HG03025 (cell line): Measurements from ENCODE around the gene CDH23.

ENCODE experiments used
- ATAC-seq: cut with Tn5 transposase; IDR thresholded peaks from one replicate; pipeline ENCODE4 v1.9.1; 2021; ENCODE audit warnings: mild to moderate bottlenecking, moderate library complexity; ENCODE audit not compliant: unreplicated experiment, low FRiP score

The CDH23 gene

DNA sequence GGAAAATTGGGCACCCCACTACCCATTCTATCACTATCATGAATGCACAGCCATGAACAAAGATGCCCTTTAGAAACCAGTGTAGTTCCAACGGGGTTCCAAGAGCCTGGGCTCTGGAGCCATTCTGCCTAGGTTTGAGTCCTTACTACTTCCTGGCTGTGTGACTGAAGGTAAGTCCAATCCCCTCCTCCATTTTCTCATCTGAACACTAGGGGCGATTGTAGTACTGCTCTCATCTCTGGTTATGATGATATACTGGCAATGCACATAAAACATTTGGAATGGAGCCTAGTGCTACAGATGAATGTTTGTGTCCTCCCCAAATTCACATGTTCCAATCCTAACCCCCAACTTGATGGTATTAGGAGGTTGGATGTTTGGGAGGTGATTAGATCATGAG lies 28.1 kb upstream of the CDH23 start:
- ATAC-seq: no peak

DNA sequence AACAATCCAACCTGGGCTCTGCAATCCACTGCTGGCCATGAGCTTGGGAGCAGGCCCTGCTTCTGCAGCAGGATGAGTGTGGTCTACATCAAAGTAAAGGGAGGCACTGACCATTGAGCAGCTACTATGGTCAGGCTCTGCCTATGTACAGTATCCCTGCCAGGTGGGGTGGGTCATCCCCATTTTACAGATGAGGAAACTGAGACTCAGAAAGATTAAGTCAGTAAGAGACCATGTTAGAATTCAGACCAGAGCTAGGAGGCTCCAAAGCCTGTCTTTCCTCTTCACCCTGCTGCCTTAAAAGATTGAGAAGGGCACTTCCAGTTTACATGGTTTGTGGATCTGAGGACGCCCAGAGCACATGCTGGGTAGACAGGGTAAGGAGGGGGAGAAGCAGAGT lies 27.1 kb upstream of the CDH23 start:
- ATAC-seq: no peak

DNA sequence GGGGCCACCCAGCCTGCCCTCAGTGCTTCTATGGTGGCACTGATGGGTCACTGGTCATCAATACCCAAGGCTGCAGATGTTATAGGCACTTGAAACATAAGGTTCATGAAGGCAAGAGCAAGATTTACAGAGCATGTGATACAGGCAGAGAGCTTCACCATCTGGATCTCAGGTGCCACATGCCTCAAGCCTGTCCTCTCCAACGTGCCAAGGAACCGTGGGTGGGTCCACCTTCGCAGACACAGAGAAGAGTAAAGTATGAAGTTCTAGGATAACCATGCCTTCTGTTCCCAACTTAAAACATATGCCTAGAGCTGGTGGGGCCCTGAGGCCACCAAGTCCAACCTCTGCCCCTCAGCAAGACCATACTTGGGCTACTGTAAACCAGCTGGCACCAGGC lies 26.7 kb upstream of the CDH23 start:
- no peak for ATAC-seq

DNA sequence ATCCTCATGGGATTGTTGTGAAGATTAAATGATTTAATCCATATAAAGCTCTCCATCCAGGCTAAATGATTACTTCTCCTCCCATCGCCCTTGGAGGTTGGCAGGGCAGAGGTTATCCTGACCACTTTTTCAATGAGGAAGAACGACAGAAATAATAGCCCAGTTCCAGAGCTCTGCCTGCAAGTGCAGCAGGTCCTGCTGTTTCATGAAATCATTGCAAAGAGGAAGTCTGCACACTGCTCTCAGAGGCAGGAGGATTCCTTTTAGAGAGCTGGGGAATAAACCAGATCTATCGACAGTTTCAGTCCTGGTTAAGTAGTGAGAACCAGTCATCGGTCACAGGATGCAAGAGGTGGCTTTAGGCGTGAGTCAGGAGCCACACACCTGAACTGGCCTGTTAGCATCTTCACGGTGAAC lies 25.0 kb upstream of the CDH23 start:
- ATAC-seq: no peak

DNA sequence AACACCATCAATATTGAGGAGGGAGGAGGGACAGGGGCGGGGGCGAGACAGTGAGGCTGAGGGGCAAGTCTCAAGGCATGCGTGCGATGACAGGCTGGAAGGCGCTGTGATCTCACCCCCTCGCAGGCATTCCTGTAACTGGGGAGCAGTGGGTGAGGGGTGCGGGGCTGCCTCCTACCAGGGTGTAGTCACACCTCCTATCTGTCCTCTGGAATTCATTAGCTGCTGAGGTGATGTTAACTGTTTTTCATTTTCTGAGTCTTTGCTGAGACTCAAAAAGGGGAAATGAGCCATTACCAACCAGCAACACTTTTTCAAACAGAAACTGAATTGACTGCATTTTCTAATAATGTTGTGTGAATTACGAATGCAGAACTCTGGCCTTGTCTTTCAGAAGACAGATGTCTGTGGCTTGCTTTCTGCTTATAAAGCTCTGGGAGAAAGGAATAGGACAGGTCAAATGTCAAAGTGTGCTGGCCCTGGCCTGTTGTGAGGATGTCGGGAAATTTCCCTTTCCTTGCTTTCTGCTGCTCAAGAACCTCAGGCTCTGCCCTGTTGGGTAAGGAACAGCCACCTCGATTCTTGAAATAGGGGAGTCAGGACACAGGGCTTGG lies 23.7 kb upstream of the CDH23 start:
- ATAC-seq: no peak

DNA sequence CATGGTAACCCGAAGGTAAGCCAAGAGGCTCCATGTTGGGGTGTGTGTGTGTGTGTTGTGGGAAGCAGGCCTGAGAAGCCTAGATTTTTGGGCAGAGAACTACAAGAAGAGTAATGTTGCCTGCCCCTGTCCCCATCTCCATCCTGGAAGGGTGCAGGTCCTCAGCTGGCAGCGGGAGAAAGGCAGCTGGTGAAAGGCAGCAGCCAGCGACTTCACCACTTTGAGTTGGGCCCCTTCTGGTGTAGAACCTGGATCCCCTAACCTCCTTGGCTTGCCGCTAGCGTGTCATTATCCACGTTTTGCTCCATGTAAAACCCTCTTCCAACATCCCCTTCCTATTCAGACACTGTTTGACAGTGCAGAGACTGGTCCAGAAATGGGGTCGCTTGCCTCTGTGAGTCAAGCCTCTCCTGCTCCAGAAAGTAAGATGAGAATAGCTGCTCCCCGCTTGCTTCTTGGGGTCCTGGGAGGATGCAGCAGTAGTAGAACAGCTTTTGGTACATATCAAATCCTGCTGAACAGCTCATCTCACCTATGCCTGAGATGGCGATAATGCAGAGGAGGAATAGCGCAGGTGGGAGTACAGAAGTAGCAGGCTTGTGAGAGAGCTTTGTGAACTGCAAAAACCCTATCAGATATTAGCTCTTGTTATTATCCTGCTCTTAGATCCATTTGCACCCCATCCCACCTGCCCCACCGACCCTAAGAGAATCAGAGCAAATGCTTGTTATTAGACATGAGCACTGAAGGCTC lies 22.1 kb upstream of the CDH23 start:
- no peak for ATAC-seq

DNA sequence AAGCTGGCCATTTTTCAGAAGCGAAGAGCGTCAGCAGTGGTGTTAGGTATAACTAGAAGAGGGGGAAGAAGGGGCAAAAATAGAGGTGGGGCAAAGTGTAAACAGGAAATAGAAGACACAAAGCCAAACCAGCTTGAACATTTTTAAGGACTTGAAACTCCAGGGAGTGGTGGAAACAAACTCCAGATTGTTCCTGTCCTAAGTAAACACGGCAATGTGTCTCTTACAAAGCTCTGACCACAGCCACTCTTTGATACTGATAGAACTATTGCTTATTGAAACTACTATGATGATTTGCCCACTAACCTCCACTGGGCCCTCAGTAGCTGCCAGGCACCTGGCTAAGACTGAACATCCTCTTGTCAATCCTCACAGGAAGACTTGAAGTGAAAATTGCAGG lies 20.8 kb upstream of the CDH23 start:
- ATAC-seq: no peak

DNA sequence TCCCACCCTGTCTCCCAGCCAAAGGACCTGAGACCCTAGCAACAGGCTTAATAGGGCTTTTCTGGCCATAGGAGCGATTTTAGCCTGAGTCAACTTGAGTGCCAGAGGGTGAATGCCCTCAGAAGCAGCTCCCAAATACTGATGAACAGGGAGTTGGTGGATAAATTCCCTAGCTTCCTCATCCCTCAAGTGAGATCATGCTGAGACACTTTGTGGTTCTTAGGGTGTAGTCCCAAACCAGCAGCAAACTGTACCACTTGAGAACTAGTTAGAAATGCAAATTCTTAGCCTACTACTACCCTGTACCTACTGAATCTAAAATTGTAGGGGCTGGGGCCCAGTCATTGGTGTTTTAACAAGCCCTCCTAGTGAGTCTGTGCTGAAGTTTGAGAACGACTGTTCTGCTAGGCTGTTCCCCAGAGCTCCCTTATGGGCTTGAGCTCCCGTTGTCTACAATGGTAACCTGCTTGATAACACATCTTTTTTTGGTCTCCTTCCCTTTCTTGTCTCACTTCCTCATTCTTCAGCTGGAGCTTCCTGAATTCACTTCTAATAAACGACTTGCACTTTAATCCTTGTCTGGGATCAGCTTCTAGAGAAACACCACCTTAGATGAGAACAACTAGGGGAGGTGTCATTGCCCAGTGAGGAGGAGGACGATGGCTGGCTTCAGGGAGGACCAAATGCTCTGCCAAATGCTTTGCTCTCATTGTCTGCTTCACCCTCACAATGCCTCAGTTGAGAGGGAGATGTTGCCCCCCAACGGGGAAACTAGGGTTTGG lies 18.2 kb upstream of the CDH23 start:
- ATAC-seq: no peak

DNA sequence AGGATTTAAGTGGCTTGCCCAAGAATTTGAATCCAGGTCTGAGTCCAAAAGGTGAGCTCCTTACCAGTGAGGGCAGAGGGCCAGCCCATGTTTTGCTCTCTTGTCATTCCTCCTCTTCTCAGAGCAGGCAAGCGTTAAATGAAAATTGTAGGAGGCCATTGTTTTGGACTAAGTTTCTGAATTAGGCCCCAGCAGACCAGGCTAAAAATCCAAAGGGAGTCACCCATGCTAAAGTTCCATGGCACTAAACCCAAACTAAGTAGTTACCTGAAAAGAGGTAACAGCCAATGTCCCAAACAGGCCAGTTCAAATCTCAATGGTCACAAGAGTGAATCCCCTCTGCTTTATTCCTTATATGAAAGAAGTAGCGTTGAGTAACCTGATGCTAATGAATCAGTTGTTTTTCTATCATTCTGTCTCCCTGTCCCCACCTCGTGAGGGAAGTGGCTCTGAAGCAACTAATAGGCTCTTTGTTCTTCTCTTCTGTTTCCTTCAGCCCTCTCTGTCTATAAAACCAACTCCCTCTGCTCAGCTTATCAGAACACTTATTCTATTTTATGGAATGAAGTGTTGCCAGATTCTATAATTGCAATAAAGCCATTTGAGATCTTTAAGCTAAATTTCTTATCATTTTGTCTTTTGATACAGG lies 17.5 kb upstream of the CDH23 start:
- no peak for ATAC-seq

DNA sequence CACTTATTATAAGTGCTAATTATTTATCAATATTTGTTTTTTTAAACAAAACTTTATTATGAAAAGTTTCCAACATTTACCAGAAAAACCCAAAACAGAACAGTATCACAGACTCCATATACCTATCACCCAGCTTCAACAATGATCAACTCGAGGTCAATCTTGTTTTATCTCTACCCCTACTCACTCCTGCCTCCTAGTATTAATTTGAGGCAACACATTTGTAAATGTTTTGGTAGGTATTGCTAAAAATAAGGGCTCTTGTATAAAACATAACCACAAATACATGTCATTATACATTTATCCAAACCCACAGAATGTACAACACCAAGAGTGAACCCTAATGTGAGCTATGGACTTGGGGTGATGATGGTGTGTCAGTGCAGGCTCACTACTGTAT lies 15.9 kb upstream of the CDH23 start:
- no peak for ATAC-seq

DNA sequence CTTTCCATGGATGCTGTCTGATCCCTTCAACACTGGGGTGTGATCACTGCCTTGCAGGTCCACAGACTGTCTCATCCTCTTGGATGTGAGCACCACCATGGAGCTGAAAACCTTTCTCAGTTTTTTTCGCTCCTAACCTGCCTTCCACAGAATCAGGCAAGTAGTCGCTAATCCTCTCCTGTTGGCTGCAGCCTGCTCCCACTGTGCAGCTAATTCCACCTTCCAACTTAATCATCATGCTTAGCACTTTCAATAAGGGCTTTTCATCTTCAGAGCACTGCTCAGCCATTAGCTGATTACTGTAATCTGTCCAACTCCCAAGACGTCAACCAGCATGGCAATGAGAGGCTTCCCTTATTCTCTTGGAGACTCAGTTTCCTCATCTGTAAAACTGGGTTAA lies 15.1 kb upstream of the CDH23 start:
- ATAC-seq: no peak

DNA sequence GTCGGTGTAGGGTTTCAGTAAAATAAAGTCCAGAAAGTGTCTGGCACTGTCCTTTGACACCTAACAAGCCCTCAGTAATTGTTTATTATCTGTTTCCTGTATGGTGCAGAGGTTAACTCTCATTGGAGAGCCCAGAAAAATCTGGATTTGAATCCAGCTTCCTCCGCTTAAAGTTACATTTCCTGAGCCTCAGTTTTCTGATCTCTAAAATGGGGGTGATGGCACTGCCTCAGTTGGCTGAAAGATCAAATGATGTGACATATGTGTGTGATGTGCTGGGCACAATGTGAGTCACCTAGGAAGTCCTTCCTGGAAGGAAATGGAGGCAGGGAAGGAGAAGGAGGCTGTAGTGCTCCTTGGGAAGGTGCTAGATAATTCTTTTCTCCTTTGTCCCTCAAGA lies 14.7 kb upstream of the CDH23 start:
- ATAC-seq: no peak

DNA sequence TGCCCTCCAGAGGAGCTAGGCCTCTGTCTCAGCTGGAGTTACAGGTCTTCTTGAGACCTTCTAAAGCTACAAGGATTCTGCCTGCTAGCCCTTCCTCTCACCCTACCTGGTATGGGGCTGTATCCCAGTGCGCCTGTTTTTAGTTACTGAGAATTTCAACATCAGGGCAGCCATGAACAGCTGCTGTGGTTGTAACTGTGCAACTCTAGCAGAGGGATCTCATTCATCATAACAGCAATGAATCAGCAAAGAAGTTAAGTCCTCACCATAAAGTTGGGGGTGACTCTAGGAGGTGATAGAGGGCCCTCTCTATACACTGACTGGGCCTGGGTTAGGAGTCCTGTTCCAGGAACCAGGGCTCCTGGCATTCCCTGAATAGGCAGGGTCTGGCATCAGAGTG lies 14.0 kb upstream of the CDH23 start:
- no peak for ATAC-seq

DNA sequence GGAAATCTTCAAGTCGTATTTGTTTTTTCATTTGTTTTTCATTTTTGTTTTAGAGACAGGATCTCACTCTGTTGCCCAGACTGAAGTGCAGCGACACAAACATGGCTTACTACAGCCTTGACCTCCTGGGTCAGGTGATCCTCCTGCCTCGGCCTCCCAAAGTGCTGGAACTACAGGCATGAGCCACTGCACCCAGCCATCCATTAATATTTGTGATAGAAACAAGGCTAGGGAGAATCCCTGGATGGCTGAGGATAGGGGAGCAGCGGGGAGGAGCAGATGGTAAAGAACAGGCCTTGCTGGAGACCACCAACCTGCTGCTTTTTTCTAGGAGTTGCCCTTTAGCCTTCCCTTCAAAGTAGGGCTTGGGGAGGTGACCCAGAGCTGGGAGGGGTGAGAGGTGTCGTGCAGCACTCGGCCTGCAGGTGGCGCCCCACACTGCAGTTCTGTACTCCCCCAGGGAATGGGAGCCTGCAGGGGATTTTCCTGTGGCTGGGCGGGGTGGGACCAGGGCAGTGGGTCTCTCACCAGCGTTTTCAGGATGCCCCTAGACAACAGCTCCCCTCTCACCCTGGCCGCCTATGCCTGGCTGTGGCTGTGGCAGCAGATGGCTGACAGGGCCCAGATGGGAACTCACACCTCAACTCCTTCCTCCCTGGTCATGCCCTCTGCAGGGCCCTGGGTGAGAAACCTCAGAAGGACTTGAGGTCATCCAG lies 12.6 kb upstream of the CDH23 start:
- ATAC-seq: no peak

DNA sequence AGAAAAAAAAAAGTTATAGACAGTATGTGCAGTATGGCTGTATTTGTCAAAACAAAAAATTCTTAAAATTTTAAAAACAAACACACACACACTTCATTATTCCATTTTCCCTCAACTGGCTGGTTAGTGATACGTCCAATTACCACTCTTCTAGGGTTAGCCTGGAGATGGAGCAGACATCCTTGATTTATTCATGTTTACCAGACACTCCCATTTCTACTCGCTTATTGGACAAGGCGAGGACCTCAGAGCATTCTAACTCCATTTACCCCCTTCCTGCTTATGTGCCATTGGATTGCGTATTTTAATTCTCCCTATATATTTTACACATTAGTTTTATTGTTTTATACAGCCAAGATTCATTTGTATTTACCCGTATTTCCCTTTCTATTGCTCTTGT lies 8.5 kb upstream of the CDH23 start:
- no peak for ATAC-seq

DNA sequence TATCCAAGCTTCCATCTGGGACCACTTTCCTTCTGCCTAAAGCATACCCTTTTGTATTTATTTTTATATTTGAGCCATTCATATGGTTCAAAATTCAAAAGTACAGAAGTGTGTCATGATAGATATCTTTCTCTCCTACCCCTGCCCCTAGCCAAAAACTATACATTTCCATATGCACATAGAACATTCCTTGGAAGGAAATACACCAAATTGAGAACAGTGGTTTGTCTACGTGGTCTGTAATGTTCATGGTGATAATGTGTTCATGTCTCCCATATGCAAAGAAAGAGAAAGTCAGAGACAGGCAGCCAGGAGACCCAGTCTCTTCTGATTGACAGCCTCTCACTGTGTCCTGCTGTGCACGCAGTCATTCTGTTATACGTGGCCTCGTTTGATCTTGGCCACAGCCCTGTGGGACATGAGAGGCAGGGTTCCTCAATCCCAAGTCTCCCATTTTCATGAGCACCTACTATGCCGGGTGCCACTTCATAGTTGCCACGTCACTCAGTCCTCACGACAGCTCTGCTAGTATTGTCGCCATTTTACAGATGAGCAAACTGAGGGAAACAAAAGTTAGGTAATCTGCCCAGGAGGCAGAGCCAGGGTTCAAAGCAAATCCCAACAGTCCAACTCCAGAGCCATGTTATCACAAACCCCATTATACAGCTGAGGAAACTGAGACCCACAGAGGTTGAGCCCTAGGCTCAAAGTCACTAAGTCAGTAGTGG lies 8.0 kb upstream of the CDH23 start:
- no peak for ATAC-seq

DNA sequence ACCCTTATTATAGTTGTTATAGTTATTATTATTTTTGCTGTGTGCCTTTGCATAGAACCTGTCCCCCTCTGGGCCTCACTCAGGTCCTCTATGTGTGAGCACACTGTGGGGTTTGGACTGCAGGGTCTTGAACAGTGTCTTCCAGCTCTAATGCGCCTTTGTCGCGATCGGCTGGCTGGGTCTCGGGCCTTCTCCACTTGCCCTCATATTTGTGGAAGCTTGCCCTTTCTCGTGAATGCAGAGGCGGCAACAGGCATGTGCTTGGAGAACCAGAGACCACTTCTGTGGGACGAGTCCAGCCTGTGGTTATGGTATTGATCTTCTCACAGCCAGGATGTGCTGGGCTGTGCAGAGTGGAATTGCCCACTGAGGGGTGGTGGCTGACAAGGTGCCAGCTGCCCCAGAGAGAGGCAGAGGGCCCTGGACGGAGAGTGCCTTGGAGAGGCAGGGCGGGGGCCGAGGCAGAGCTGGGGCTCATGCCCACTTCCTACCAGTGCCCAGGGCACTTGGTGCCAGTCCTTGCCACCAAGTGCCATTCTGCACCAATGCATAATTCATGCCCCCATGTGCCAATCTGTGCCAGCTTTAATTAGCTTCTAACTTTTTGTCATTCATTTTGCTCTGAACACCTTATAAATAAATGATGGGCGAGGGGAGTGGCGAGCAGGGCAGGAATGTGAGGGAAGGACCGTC lies 6.8 kb upstream of the CDH23 start:
- ATAC-seq: no peak

DNA sequence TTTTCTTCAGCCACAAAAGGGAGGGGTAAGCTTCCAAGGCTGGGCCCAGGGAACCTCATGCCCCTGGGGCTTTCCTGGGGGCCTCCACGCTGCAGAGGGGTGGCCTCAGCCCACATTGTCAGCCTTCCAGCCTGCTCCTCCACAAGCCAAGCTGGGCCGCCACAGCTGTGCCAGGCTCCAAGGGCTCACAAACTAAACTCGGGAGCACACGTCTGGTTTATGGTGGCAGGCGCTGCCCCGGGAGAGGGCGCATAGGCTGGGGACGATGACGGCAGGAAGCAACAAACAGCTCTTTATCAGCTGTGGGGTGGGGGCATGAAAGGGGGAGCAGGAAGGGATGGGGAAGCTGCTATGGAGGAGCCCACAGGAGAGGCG lies 6.3 kb upstream of the CDH23 start:
- ATAC-seq: no peak

DNA sequence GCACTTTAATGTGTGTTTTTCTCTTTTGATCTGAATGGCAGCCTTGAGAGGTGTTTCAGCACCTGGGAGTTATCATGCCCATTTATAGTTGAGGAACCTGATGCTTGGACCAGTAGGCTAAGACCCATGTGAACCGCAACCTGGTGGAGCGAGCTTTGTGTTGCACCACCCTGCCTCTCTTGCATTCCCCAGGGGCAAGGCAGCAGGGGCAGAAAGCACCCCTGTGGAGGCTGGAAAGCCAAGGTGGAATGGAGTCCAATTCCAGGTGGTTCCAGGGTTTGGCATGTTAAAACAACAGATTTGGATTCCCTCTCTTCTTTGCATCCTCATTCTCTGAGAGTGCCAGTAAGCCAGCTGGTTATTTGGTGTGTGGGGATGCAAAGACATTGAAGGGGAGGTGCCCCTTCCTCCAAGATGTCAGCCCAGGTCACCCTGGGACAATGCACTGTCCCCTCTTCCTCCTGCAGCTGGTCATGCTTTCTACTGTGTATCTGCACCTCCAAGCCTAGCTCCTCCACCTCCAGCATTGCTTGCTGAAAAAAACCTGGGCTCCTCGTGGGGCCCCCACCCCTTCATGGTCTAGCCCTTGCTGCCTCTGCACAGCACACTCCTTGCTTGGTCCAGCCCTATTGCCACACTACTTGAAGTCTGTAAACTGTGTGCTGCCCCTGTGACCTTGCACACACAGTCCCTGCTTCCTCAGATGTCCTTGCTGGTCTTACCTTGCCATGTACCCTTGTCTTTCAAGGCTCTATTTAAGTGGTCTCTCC lies 5.6 kb upstream of the CDH23 start:
- ATAC-seq: no peak
